IMR-90 (cell line): ENCODE data around the gene FBN1. TPM values are rescaled to one million over a fixed set of nuclear protein-coding genes. Genes with fewer than 3 reads are reported as not detected.

ENCODE experiments used
- ATAC-seq: fragments of 200-7000 bp; cut with Tn5 transposase; 2 replicates; pipeline ENCODE4 v1.9.1; 2020; ENCODE audit warnings: low read depth, mild to moderate bottlenecking, moderate library complexity
- BruUV-seq: library from RNA; stranded (reverse); fragments of 400-500 nt; replicated peaks from 2 replicates; lab custom pipeline; 2021; lab: Mats Ljungman, UMichigan
- CTCF ChIA-PET: fragments of 300-600 bp; formaldehyde crosslinking; extraction: SDS; loops from one replicate; lab custom pipeline; 2021; ENCODE audit warnings: antibody characterized with exemption; lab: Yijun Ruan, JAX
- POLR2A ChIA-PET: fragments of 300-600 bp; sonication (Branson Sonifier 250); formaldehyde crosslinking; loops from one replicate; lab custom pipeline; 2022; ENCODE audit warnings: antibody characterized with exemption; ENCODE audit not compliant: unreplicated experiment; lab: Charles Lee
- DNase-seq: peaks from one replicate; pipeline ENCODE4 v3.0.0; 2013
- H2AFZ ChIP-seq: replicated peaks from 2 replicates; pipeline ENCODE3; 2013; ENCODE audit warnings: low read length, mild to moderate bottlenecking; ENCODE audit not compliant: poor library complexity
- H2AK5ac ChIP-seq: 2 replicates; pipeline ENCODE4 v1.6.1; 2013; ENCODE audit warnings: low read depth, low read length, inconsistent platforms
- H2AK9ac ChIP-seq: replicated peaks from 2 replicates; pipeline ENCODE3; 2013; ENCODE audit warnings: mild to moderate bottlenecking, low read depth, low read length, moderate library complexity; ENCODE audit not compliant: poor library complexity
- H2BK120ac ChIP-seq: 2 replicates; pipeline ENCODE4 v1.6.1; 2013; ENCODE audit warnings: low read depth, low read length, inconsistent platforms
- H2BK15ac ChIP-seq: 3 replicates; pipeline ENCODE4 v1.6.1; 2013; ENCODE audit warnings: low read depth, low read length, inconsistent platforms
- H2BK20ac ChIP-seq: 2 replicates; pipeline ENCODE4 v1.6.1; 2013; ENCODE audit warnings: low read depth, mild to moderate bottlenecking, inconsistent platforms, low read length, moderate library complexity
- H2BK5ac ChIP-seq: 2 replicates; pipeline ENCODE4 v1.6.1; 2013; ENCODE audit warnings: mild to moderate bottlenecking, low read depth, low read length, inconsistent platforms; ENCODE audit not compliant: poor library complexity, severe bottlenecking
- H3K14ac ChIP-seq: replicated peaks from 2 replicates; pipeline ENCODE4 v1.6.1; 2013; ENCODE audit warnings: low read depth, low read length, inconsistent platforms
- H3K18ac ChIP-seq: 2 replicates; pipeline ENCODE4 v1.6.1; 2013; ENCODE audit warnings: low read depth, low read length, control low read depth
- H3K23ac ChIP-seq: 2 replicates; pipeline ENCODE4 v1.6.1; 2013; ENCODE audit warnings: low read depth, low read length, inconsistent platforms
- H3K27ac ChIP-seq: 2 replicates; pipeline ENCODE4 v1.5.1; 2013; ENCODE audit warnings: mild to moderate bottlenecking, control low read depth, low read length; ENCODE audit not compliant: insufficient read depth
- H3K27me3 ChIP-seq: 2 replicates; pipeline ENCODE4 v1.6.1; 2013; ENCODE audit warnings: low read length; ENCODE audit not compliant: control insufficient read depth, insufficient read depth
- H3K36me3 ChIP-seq: 2 replicates; pipeline ENCODE4 v1.6.1; 2013; ENCODE audit warnings: low read length, mixed read lengths; ENCODE audit not compliant: control insufficient read depth, insufficient read depth
- H3K4ac ChIP-seq: 2 replicates; pipeline ENCODE4 v1.6.1; 2013; ENCODE audit warnings: low read depth, low read length, inconsistent platforms
- H3K4me1 ChIP-seq: 2 replicates; pipeline ENCODE4 v1.6.1; 2013; ENCODE audit warnings: low read length, mixed read lengths; ENCODE audit not compliant: control insufficient read depth, insufficient read depth
- H3K4me2 ChIP-seq: 2 replicates; pipeline ENCODE4 v1.6.1; 2013; ENCODE audit warnings: low read depth, mild to moderate bottlenecking, control low read depth, low read length, moderate library complexity
- H3K4me3 ChIP-seq: 2 replicates; pipeline ENCODE4 v1.5.1; 2013; ENCODE audit warnings: low read depth, mild to moderate bottlenecking, control low read depth, low read length, moderate library complexity; ENCODE audit not compliant: insufficient read depth
- H3K56ac ChIP-seq: 2 replicates; pipeline ENCODE4 v1.6.1; 2013; ENCODE audit warnings: low read length, inconsistent platforms; ENCODE audit not compliant: insufficient read depth; ENCODE audit errors: extremely low read depth
- H3K79me1 ChIP-seq, 2 experiments: 2 replicates each; pipeline ENCODE4 v1.6.1; 2013; ENCODE audit warnings: low read length in 2 of 2, inconsistent platforms in 1 of 2, low read depth in 1 of 2
- H3K9ac ChIP-seq: 2 replicates; pipeline ENCODE4 v1.6.1; 2013; ENCODE audit warnings: low read depth, low read length, control low read depth
- H3K9me1 ChIP-seq: 2 replicates; pipeline ENCODE4 v1.6.1; 2013; ENCODE audit warnings: low read length, inconsistent platforms; ENCODE audit not compliant: insufficient read depth
- H3K9me3 ChIP-seq: 2 replicates; pipeline ENCODE4 v1.6.1; 2013; ENCODE audit warnings: low read length; ENCODE audit not compliant: control insufficient read depth, insufficient read depth
- H4K20me1 ChIP-seq: 2 replicates; pipeline ENCODE4 v1.6.1; 2013; ENCODE audit warnings: low read length, inconsistent platforms; ENCODE audit not compliant: insufficient read depth
- H4K5ac ChIP-seq: 2 replicates; pipeline ENCODE4 v1.6.1; 2013; ENCODE audit warnings: mild to moderate bottlenecking, low read depth, low read length, control low read depth
- H4K8ac ChIP-seq, 2 experiments: 2 replicates each; pipeline ENCODE4 v1.6.1; 2013; ENCODE audit warnings: low read depth in 2 of 2, low read length in 2 of 2, control low read depth in 1 of 2, inconsistent platforms in 1 of 2
- H4K91ac ChIP-seq: 2 replicates; pipeline ENCODE4 v1.6.1; 2013; ENCODE audit warnings: low read depth, low read length, inconsistent platforms; ENCODE audit not compliant: insufficient read depth
- MAFK ChIP-seq: IDR thresholded peaks from 2 replicates; pipeline ENCODE4 v1.6.1; 2012; ENCODE audit warnings: low read depth, low read length, improper control_type of control experiment
- NFE2L2 ChIP-seq: fragments of 150-350 bp; IDR thresholded peaks from 2 replicates; pipeline ENCODE4 v1.6.1; 2016; ENCODE audit warnings: low read depth, mild to moderate bottlenecking, low read length
- POLR2A ChIP-seq: IDR thresholded peaks from 2 replicates; pipeline ENCODE4 v1.6.1; 2012; ENCODE audit warnings: mild to moderate bottlenecking, low read depth, low read length
- WGBS, 2 experiments: methylation state at CpG; one replicate each; pipeline versions ENCODE4 v1.1.5 to v1.1.7; 2013; ENCODE audit warnings: missing lambda C conversion rate in 2 of 2; ENCODE audit not compliant: insufficient read length in 1 of 2; ENCODE audit errors: extremely low coverage in 2 of 2; 5-methylcytosine and 5-hydroxymethylcytosine counted together
- dilution Hi-C: fragments of 300-500 bp; cut with HindIII; formaldehyde crosslinking; loops from one replicate; pipeline ENCODE4 v1.14.3; 2018; ENCODE audit warnings: low sequenced_read_pairs; ENCODE audit not compliant: unreplicated experiment
- in situ Hi-C: fragments of 300-500 bp; cut with MboI; formaldehyde crosslinking; loops from 3 replicates; pipeline ENCODE4 v1.14.3; 2019; ENCODE audit warnings: low sequenced_read_pairs, inconsistent platforms, mixed read lengths
- intact Hi-C: fragments of 100-400 bp; cut with micrococcal nuclease; formaldehyde crosslinking; loops from 2 replicates; pipeline ENCODE4 v1.10.0; 2022
- polyA plus RNA-seq, 3 experiments: library from polyadenylated mRNA; depleted of rRNA; stranded (reverse); fragments of >200 nt; gene quantifications; 2 replicates each; pipeline ENCODE4 v1.2.3, GENCODE V29; 2012; ENCODE audit warnings: low replicate concordance in 1 of 3
- total RNA-seq: library from RNA; depleted of rRNA; stranded (reverse); fragments of >200 nt; gene quantifications from 2 replicates; pipeline ENCODE4 v1.2.3, GENCODE V29; 2012

The FBN1 gene
- total and polyA plus RNA-seq, 2 of the 4 experiments (the other 2 are of a cell fraction), result 134 to 283 TPM

GRCh38 chr15:48437178-48437577 lies 208.3 kb downstream of the FBN1 start:
- intact Hi-C loops (no loop called here), dilution Hi-C loops (no loop called here), in situ Hi-C loops (no loop called here)
- peaks cover 25% of the 10 kb centered on the region for H3K9me1 ChIP-seq
- no peak overlapping the region for H2AK5ac ChIP-seq
- ATAC-seq (no peak), DNase-seq (peak; percentile 52)
- no peaks in the 10 kb centered on the region for H3K9me3 ChIP-seq
- H4K20me1 ChIP-seq, result no peaks in the 10 kb centered on the region
- BruUV-seq, result no TSS peak
- H2AFZ ChIP-seq, result no peak overlapping the region
- no CpG with 5 or more reads among the region's 3 CpGs for WGBS, 2 experiments
- H2BK120ac ChIP-seq, result no peak overlapping the region
- TF ChIP-seq MAFK (peak; percentile 46; the same call in 1 of the 2 replicates), POLR2A (no peak), NFE2L2 (0 out of 2 replicates have a peak, but pooled peaks have one; percentile 19)
- H3K4me1 ChIP-seq, result peaks cover 9% of the 10 kb centered on the region
- no peak overlapping the region for H3K4ac ChIP-seq
- H2BK15ac ChIP-seq, result no peak overlapping the region
- no peak overlapping the region for H3K56ac ChIP-seq
- no peak overlapping the region for H3K23ac ChIP-seq
- H4K8ac ChIP-seq, result no peak overlapping the region
- no peak overlapping the region for H2AK9ac ChIP-seq
- no peak overlapping the region for H2BK20ac ChIP-seq
- H2BK5ac ChIP-seq, result no peak overlapping the region
- H3K4me3 ChIP-seq, result no peak overlapping the region
- H3K4me2 ChIP-seq, result no peak overlapping the region
- ChIA-PET POLR2A (no interaction called here), CTCF (interaction anchor here (0.6 kb wide), 1 partner anchor 337 kb away, joined by 3 read pairs; no protein-coding TSS in a partner anchor)
- H3K9ac ChIP-seq, result no peak overlapping the region
- H3K18ac ChIP-seq, result no peak overlapping the region
- no peak overlapping the region for H3K27ac ChIP-seq
- H4K91ac ChIP-seq, result no peak overlapping the region
- H3K79me1 ChIP-seq, result peaks cover 11 to 43% of the 10 kb centered on the region in 2 experiments; a peak in 3 of 4 replicates
- H3K14ac ChIP-seq, result no peak overlapping the region
- H3K27me3 ChIP-seq, result no peaks in the 10 kb centered on the region
- peaks cover 54% of the 10 kb centered on the region for H3K36me3 ChIP-seq
- H4K5ac ChIP-seq, result no peak overlapping the region
